ENCODE results near the gene CD200.

CD200 gene

GRCh38 chr3:112333381-112334317, 693 bp downstream of the CD200 start:
- no peak for DNase-seq

- DNase-seq: no peak
Observed at GRCh38 chr3:112334691-112335433, 1.9 kb downstream of the CD200 start.

- no peak for DNase-seq
Observed at GRCh38 chr3:112335434-112335781, 2.5 kb downstream of the CD200 start.

- DNase-seq: no peak
Observed at GRCh38 chr3:112338021-112338726, 5.2 kb downstream of the CD200 start.

GRCh38 chr3:112338727-112339056, 5.7 kb downstream of the CD200 start:
- no peak for DNase-seq

- DNase-seq: no peak
Observed at GRCh38 chr3:112339134-112339533, 6.2 kb downstream of the CD200 start.

GRCh38 chr3:112339609-112340008, 6.7 kb downstream of the CD200 start:
- DNase-seq: no peak

GRCh38 chr3:112341386-112341785, 8.4 kb downstream of the CD200 start:
- DNase-seq: no peak

- no peak for DNase-seq
Observed at GRCh38 chr3:112345681-112346080, 12.7 kb downstream of the CD200 start.

- DNase-seq: no peak
Observed at GRCh38 chr3:112346491-112347122, 13.7 kb downstream of the CD200 start.

- no peak for DNase-seq
Observed at GRCh38 chr3:112348943-112349342, 16.0 kb downstream of the CD200 start.

- no peak for DNase-seq
Observed at GRCh38 chr3:112349557-112349956, 16.6 kb downstream of the CD200 start.

GRCh38 chr3:112350018-112350810, 17.3 kb downstream of the CD200 start:
- DNase-seq: no peak

- no peak for DNase-seq
Observed at GRCh38 chr3:112351036-112351435, 18.1 kb downstream of the CD200 start.

- no peak for DNase-seq
Observed at GRCh38 chr3:112351823-112352222, 18.9 kb downstream of the CD200 start.

- DNase-seq: no peak
Observed at GRCh38 chr3:112352720-112353119, 19.8 kb downstream of the CD200 start.

GRCh38 chr3:112353365-112353764, 20.4 kb downstream of the CD200 start:
- no peak for DNase-seq

GRCh38 chr3:112354642-112355306, 21.8 kb downstream of the CD200 start:
- no peak for DNase-seq

- no peak for DNase-seq
Observed at GRCh38 chr3:112355307-112355687, 22.3 kb downstream of the CD200 start.

GRCh38 chr3:112357930-112358780, 25.2 kb downstream of the CD200 start:
- peak in 1 of 2 experiments; percentile 45 for DNase-seq

GRCh38 chr3:112360561-112360960, 27.6 kb downstream of the CD200 start:
- DNase-seq: no peak
